CD4-positive, alpha-beta T cell treated with Interleukin-6 for 4 hours (primary cell): ENCODE results near the gene SMAD3.

Experiments
- DNase-seq: peaks from one replicate; pipeline ENCODE4 v3.0.0-alpha.2; 2020; ENCODE audit warnings: mixed read lengths

The SMAD3 gene

DNA sequence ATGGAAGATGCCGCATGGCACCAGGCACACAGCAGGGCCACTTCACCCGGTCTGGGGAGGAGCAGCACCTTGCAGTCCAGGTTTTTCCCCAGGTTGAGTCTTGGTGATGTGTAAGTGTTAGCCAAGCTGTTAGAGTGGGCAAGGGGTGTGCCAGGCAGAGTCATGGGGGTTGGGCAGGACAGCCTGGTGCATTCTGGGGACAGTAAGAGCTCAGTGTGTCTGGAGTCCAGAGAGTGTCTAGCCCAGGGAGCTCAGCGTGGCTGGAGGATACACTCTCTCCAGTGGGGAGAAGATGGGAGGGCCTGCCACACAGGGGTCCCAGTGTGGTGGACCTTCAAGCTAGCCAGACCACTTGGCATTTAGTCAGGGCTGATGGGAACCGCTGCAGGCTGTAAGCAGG lies 101.7 kb downstream of the SMAD3 start:
- DNase-seq: no peak

DNA sequence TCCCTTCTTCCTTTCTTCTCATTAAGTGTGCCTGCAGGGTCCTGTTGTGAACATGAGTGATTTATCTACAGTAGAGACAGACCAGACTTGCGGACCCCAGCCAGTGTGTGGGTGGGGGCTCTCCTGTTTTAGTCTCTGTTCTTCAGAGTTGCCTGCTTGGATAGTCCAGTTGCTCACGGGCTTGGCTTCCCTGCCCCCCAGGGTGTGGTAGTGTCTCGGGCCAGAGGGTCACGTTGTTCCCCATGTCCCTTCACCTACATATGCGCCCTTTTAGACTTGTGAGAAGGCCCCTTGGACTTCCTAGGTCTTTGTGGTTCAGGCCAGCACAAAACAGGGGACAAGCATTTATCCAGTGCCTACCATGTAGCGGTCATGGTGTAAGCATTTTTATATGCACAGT lies 103.3 kb downstream of the SMAD3 start:
- no peak for DNase-seq

GRCh38 chr15:67170143-67170925 lies 104.9 kb downstream of the SMAD3 start:
- DNase-seq: no peak

DNA sequence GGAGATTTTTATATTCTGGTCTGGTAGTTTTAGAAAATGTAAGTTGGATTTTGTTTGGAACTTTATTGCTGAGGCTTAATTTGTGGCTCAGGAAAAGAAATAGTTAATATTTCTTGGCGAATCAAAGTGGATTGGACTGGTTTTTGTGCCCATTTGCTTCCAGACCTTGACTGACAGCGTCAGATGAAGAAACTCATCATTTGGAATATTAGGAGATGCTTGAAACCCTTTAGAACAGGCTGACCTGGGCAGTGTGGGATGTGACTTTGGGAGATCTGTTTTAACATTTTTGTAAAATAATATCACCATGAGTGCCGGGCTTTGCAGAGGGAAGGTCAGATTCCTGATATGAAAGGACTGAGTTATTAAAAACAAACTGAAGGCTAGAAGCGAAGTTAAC lies 106.1 kb downstream of the SMAD3 start:
- DNase-seq: no peak

- DNase-seq: no peak
These were observed 106.8 kb downstream of the SMAD3 start for GRCh38 chr15:67172172-67172571.

DNA sequence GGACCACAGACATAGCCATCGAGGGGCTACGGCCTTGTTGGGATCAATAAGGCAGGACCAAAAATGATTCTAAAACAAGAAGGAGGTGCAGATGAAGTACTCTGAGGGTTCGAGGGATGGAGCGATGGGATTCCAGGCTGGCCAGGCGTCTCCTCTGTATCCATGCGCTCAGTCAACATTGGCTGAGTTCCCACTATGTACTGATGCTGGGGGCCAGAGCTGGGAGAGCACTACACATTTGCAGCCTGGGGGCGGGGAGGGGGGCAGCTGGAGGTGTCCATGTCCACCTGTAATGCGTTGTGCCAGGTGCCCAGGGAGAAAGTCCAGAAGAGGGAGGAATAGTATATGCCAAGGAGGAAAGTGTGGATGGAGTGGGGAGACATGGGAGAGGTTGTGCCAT lies 107.6 kb downstream of the SMAD3 start:
- no peak for DNase-seq

DNA sequence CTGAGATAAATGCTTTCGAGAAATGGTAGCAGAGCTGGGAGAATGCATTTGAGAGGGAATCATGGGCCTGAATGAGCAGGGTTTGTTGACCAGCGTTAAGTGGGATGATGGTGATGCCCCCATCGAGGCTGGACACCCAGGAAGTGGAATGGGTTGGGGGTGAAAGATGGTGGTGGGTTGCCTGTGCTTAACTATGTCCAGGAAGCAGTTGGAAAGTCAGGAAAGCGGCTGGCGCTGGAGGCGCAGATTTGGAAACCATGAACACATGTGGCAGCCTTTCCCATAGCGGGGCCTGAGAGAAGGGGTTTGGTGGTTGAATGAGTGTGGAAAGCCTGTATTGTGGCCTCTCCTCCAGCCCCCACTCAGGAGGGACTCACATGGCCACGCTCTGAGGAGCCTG lies 108.4 kb downstream of the SMAD3 start:
- no peak for DNase-seq

DNA sequence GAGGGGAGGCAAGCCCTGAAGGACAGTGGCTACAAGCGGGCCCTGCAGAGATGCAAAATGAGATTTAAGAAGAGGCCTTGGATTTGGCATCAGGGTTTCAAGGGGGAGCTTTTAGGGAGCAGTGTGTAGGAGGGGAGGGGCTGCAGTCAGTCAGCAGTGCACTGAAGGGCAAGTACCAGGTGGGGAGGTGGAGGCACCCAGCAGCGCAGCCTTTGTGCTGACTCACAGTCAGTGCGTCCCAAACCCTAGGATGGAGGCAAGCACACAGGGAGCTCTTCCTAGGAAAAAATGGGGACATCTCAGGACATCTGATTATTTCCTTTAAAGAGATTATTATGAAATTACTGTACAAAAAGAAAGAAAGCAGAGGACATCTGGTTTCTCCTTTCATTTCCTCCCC lies 109.0 kb downstream of the SMAD3 start:
- no peak for DNase-seq

DNA sequence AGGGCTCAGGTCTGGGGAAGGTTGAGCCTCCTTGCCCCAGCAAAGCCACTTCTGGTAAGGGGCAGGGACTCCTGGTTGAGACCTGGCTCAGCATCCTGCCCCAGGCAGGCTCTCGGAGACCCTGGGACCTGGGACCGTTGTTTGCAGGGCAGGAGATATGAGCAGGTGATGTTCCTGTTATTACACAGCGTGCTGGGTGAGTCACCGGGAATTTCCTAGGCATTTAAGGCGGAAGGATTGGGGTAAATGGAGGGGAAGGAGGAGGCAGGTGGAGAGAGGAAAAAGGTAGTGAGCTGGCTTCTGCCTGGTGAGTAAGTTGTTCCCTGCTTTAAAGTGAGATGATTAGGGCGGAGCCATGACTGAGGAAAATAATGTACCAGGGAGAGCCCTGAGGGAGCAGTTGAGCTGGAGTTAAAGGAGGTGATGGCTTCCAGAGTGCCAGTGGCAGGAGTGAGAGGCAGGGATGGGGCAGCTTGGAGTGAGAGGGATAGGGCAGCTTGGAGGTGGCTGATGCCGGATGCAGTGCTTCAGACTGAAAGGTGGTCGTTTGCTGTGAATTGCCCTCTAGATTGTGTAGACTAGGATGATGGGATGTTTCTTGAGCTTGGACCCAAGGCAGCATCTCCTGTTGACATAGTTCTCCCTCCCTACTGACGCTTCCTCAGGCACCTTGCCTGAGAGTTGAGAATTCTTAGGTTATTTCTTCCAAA lies 109.6 kb downstream of the SMAD3 start:
- DNase-seq: no peak

DNA sequence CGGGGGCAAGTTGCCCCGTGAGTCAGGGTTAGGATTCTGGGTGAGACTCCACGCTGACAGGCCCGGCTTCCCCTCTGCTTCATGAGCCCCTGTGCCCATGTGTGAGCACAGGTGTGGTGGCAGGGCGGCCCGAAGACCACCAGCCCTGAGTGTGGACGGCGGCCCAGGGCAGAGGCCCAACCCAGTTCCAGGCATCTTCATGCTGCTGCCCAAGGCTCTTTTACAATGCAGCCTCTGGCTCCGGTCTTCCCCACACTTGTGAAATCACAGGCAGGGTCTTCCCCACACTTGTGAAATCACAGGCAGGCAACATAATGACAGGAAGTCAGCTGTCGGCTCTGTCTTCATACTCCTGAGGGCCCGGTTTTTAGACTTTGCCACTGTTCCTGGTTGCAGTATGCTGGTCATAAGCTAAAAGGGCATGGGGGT lies 110.3 kb downstream of the SMAD3 start:
- no peak for DNase-seq

DNA sequence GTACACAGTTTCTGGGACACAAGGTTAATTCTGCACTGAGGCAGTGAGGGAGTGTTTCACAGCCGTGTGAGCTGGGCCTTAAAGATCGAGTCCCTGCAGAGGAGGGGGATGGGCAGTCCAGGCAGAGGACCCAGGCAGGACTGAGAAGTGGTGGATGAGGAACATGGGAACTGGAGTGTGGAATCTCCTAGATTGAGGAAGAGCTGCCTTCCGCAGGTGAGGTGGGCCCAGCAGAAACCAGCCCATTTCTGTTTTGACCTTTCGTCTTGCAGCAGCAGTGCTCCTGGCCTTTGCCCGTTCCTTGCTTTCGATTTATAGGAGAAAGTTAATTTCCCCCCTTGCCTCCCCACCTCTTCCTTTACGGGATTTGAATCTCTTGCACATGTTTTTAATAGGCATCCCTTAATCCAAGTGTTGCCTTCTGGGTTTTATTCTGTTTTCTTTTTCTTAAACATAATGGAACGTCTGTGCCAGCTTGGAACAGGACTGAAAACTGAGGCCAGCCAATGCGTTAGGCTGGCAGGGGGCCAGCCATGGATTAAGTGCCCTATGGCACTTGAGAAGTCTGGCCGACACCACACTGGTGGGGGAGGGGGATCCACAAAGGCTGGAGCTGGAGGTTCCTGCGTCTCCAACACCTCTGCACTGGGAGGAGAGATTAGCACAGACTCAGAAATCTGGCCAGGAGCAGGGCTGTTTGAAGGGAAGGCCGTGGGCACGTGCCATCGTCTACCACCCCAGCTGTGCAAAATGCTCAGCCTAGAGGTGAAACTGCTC lies 111.0 kb downstream of the SMAD3 start:
- no peak for DNase-seq

DNA sequence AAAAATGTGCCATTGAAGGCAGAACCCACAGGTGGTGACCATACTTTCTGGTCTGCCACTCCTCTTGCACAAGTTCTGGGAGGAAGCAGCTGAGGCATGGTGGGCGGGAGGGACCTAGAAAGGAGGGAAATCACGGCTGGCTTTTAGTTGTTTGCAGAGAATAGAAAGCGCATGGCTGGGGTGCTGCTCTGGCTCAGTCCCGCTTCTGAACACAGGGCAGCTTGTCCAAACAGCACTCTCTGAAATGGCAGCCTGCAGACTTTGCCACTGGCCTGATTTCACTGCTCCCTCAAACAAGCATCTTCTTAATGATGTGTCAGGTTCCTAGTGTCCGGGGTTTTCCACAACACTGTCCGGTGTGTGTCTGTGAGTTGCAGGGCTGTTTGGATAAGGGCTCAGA lies 112.3 kb downstream of the SMAD3 start:
- no peak for DNase-seq

GRCh38 chr15:67178569-67179210 lies 113.3 kb downstream of the SMAD3 start:
- no peak for DNase-seq

GRCh38 chr15:67179411-67179995 lies 114.1 kb downstream of the SMAD3 start:
- no peak for DNase-seq

- DNase-seq: no peak
These were observed 114.6 kb downstream of the SMAD3 start for GRCh38 chr15:67180035-67180434.

DNA sequence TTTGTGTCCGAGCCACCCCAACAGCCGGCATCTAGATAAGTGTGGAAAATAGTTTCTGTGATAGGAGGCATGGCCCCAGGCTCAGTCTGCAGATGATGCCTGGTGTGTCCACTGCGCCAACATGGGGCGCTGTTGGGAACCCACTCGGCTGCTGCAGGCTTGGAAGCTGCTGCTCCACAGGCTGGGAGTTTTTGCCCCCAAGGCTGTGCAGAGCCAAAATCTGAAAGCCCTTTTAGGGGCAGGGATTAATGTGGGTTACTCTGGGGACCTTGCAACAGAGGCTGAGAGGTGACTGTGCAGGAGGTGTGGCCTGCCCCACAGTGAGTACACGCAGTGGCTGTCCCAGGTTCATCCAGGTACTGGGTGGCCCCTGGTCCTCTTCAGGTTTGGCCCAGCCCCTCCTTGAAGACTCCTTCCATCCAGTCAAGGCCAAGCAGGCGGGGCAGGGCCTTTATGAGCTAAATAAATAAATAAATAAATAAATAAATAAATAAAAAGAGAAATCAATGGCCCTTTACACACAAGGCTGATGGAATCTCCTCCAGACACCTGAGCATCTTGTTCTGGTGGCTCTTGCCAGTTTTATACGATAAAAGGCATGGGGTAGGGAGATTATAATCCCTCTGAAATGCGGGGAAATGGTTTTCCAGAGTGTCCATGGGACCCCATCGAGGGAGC lies 115.3 kb downstream of the SMAD3 start:
- DNase-seq: no peak

- peak; percentile 28 for DNase-seq
These were observed 115.8 kb downstream of the SMAD3 start for GRCh38 chr15:67181221-67181639.

DNA sequence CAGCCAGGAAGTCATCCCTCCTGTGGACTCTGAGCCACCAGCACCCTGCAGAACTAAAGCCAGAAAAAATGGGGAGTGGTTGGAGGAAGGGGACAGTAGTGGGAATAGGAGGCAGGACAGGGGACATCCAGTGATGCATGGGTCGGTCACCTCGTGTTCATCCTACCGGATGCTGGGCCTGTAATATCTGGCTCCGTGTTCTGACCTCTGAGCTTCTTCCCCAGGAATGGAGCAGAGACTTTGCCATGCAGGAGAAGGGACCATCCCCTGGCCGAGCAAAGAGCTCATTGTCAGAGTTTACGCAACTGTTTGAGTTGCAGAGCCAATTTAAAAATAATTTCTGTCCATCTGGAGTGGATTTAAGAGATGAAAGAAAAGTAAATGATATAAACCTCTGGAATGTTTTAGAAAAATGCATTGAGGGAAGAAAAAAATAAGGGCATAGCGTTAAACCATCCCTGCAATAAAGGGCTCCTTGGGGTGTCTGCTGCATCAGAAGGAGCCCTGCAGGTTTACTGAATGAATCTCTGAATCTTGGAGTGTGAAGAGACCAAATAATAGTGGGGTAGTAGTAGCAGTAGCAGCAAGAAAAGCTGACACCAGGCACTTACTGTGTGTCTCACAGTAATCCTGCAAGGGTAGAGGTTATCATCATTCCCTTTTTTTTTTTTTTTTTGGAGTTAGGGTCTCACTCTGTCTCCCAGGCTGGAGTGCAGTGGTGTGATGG lies 118.2 kb downstream of the SMAD3 start:
- no peak for DNase-seq

- no peak for DNase-seq
These were observed 119.0 kb downstream of the SMAD3 start for GRCh38 chr15:67184208-67184925.

DNA sequence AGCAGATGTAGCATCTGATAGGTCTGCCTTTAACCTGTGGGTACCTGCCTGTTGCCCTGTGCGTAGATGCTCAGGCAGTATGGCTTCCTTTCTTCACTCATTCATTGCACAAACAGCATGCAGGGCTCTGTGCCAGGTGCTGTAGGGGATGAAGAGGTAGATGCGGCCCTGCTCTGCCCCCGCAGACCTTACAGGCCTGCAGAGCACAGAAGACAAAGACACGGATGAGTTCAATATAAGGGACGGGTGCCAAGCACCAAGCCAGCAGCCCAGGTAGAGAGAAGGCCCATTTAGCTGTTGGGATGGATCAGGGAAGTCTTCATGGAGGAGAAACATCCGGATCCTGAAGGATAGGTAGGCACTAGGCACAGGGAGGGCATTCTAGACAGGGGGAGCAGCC lies 119.6 kb downstream of the SMAD3 start:
- no peak for DNase-seq
